Activated CD4-positive, alpha-beta T cell treated with anti-CD3 and anti-CD28 coated beads for 1 hour (primary cell): ENCODE results near the gene ODAM.
"Not testable (repeated sequence)": the region's sequence is repeated elsewhere in the genome, so short reads cannot be mapped to it uniquely, and the experiment has no call there.

Experiments
- DNase-seq: peaks from one replicate; pipeline ENCODE4 v3.0.0-alpha.2; 2020

The ODAM gene

GRCh38 chr4:70225824-70226223, 30.3 kb downstream of the ODAM start, which contains the start of gene FDCSP:
Gene FDCSP (plus strand): TSS chr4:70226124. CDS start chr4:70231195, 5,071 bp downstream.
- DNase-seq, result no peak

- no peak for DNase-seq
Measured at GRCh38 chr4:70236125-70236524, 40.6 kb downstream of the ODAM start.

GRCh38 chr4:70239131-70239883, 43.8 kb downstream of the ODAM start:
- no peak for DNase-seq

GRCh38 chr4:70239884-70240591, 44.5 kb downstream of the ODAM start:
- DNase-seq, result no peak

- not testable (repeated sequence) for DNase-seq
Measured at GRCh38 chr4:70242297-70242696, 46.8 kb downstream of the ODAM start, which contains the start of gene CSN3. Gene CSN3 (plus strand): TSS chr4:70242597. CDS start chr4:70244820, 2,223 bp downstream.

GRCh38 chr4:70243091-70243490, 47.6 kb downstream of the ODAM start:
- DNase-seq, result no peak

GRCh38 chr4:70251250-70251944, 55.9 kb downstream of the ODAM start:
- DNase-seq, result no peak

- DNase-seq, result no peak
Measured at GRCh38 chr4:70251945-70252277, 56.4 kb downstream of the ODAM start.
